Measurements from ENCODE around the gene SHISA7.
"Not testable (repeated sequence)": the region's sequence is repeated elsewhere in the genome, so short reads cannot be mapped to it uniquely, and the experiment has no call there.

The SHISA7 gene

GRCh38 chr19:55446060-55446459 is 3.0 kb upstream of the SHISA7 start:
- no peak for DNase-seq (ENCODE audit: low read depth)

GRCh38 chr19:55444646-55445045 is 1.5 kb upstream of the SHISA7 start:
- DNase-seq (ENCODE audit: low read depth): no peak

GRCh38 chr19:55443824-55444480 is 852 bp upstream of the SHISA7 start:
- no peak for DNase-seq (ENCODE audit: low read depth)

GRCh38 chr19:55442372-55442961 is 633 bp downstream of the SHISA7 start:
- no peak for DNase-seq (ENCODE audit: low read depth)

- DNase-seq (ENCODE audit: low read depth): no peak
Measured at GRCh38 chr19:55441692-55442321, 1.3 kb downstream of the SHISA7 start.

- no peak for DNase-seq (ENCODE audit: low read depth)
Measured at GRCh38 chr19:55441319-55441691, 1.8 kb downstream of the SHISA7 start.

GRCh38 chr19:55440411-55441105 is 2.5 kb downstream of the SHISA7 start:
- no peak for DNase-seq (ENCODE audit: low read depth)

- DNase-seq (ENCODE audit: low read depth): no peak
Measured at GRCh38 chr19:55439052-55439451, 4.0 kb downstream of the SHISA7 start.

- no peak for DNase-seq (ENCODE audit: low read depth)
Measured at GRCh38 chr19:55437410-55437809, 5.7 kb downstream of the SHISA7 start.

- no peak for DNase-seq (ENCODE audit: low read depth)
Measured at GRCh38 chr19:55436847-55437246, 6.3 kb downstream of the SHISA7 start.

GRCh38 chr19:55435020-55435419 is 8.1 kb downstream of the SHISA7 start:
- DNase-seq (ENCODE audit: low read depth): no peak

- DNase-seq (ENCODE audit: low read depth): no peak
Measured at GRCh38 chr19:55434356-55434919, 8.7 kb downstream of the SHISA7 start.

GRCh38 chr19:55433292-55433691 is 9.8 kb downstream of the SHISA7 start:
- DNase-seq (ENCODE audit: low read depth): no peak

- no peak for DNase-seq (ENCODE audit: low read depth)
Measured at GRCh38 chr19:55432241-55432959, 10.7 kb downstream of the SHISA7 start.

GRCh38 chr19:55431183-55431582 is 11.9 kb downstream of the SHISA7 start:
- no peak for DNase-seq (ENCODE audit: low read depth)

- DNase-seq (ENCODE audit: low read depth): no peak
Measured at GRCh38 chr19:55426042-55426441, 17.1 kb downstream of the SHISA7 start.

GRCh38 chr19:55424518-55424917 is 18.6 kb downstream of the SHISA7 start:
- no peak for DNase-seq (ENCODE audit: low read depth)

- DNase-seq (ENCODE audit: low read depth): no peak
Measured at GRCh38 chr19:55423225-55424005, 19.7 kb downstream of the SHISA7 start.

- DNase-seq (ENCODE audit: low read depth): not testable (repeated sequence)
Measured at GRCh38 chr19:55421281-55421680, 21.8 kb downstream of the SHISA7 start.

- no peak for DNase-seq (ENCODE audit: low read depth)
Measured at GRCh38 chr19:55419624-55420236, 23.4 kb downstream of the SHISA7 start.

GRCh38 chr19:55419103-55419502 is 24.0 kb downstream of the SHISA7 start:
- no peak for DNase-seq (ENCODE audit: low read depth)
